Measurements from ENCODE around the gene LRRC8B.

DNA sequence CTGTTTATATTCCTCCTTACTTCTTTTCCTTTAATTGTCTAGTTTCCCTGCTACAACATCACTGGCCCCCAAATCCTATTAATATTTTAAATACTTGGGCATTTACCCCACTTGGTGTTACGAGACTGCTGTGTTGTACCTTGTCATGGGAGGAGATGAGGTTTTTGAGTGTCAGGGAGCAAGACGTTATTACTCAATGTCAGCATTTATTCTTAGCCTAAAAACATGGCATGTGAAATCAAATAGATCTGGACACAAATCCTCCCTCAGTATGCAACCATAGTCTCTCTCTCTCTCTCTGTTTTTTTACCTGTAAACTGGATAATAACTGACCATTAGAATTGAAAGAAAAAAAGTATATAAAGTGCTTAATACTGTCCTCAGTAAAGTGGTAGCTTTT, 4.6 kb downstream of the LRRC8B start:
- TF ChIP-seq POLR2A (IDR thresholded peaks at IDR 0.05): no peak
- TF ChIP-seq, protein P1, sequence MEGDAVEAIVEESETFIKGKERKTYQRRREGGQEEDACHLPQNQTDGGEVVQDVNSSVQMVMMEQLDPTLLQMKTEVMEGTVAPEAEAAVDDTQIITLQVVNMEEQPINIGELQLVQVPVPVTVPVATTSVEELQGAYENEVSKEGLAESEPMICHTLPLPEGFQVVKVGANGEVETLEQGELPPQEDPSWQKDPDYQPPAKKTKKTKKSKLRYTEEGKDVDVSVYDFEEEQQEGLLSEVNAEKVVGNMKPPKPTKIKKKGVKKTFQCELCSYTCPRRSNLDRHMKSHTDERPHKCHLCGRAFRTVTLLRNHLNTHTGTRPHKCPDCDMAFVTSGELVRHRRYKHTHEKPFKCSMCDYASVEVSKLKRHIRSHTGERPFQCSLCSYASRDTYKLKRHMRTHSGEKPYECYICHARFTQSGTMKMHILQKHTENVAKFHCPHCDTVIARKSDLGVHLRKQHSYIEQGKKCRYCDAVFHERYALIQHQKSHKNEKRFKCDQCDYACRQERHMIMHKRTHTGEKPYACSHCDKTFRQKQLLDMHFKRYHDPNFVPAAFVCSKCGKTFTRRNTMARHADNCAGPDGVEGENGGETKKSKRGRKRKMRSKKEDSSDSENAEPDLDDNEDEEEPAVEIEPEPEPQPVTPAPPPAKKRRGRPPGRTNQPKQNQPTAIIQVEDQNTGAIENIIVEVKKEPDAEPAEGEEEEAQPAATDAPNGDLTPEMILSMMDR (IDR thresholded peaks at IDR 0.05): no peak
